HEK293 (cell line): ENCODE data around the gene CC2D1A.
A peak's percentile ranks its signal among the peaks of the same experiment; 100 is the strongest.

ENCODE experiments used
- CTCF ChIA-PET: fragments of 350-600 bp; formaldehyde crosslinking; extraction: SDS; loops from one replicate; lab custom pipeline; 2021; ENCODE audit warnings: antibody characterized with exemption; lab: Yijun Ruan, JAX
- POLR2A ChIA-PET: fragments of 300-600 bp; formaldehyde crosslinking; extraction: SDS; loops from one replicate; lab custom pipeline; 2020; ENCODE audit warnings: antibody characterized with exemption, inconsistent platforms; lab: Yijun Ruan, JAX
- H3K27ac ChIP-seq: fragments of 200-500 bp; sonication (Bioruptor generic); 2 replicates; pipeline ENCODE4 v1.5.1; 2014; ENCODE audit warnings: low read depth, low read length, control low read depth, inconsistent platforms; ENCODE audit errors: extremely low read depth
- H3K36me3 ChIP-seq, 2 experiments: fragments of 200-500 bp in 1 of 2; sonication (Bioruptor generic) in 1 of 2; 1 replicate in 1 of 2; 2 replicates in 1 of 2; pipeline ENCODE4 v1.5.1; 2014 to 2017; ENCODE audit warnings: inconsistent platforms in 2 of 2, low read length in 2 of 2; ENCODE audit not compliant: control insufficient read depth in 2 of 2, insufficient read depth in 1 of 2
- H3K4me1 ChIP-seq: fragments of 200-500 bp; sonication (Bioruptor generic); 2 replicates; pipeline ENCODE4 v1.5.1; 2014; ENCODE audit warnings: mild to moderate bottlenecking, low read length, inconsistent platforms; ENCODE audit not compliant: control insufficient read depth, insufficient read depth
- H3K4me3 ChIP-seq: 2 replicates; pipeline ENCODE4 v1.5.1; 2011; ENCODE audit warnings: low read depth, mild to moderate bottlenecking, control low read depth, low read length, moderate library complexity
- H3K9me3 ChIP-seq: fragments of 200-500 bp; sonication (Bioruptor generic); 2 replicates; pipeline ENCODE4 v1.5.1; 2014; ENCODE audit warnings: low read depth, low read length, inconsistent platforms; ENCODE audit not compliant: control insufficient read depth, insufficient read depth
- EGR2 ChIP-seq: fragments of 450-650 bp; formaldehyde crosslinking; IDR thresholded peaks from 2 replicates; pipeline ENCODE4 v1.5.1; 2016; ENCODE audit warnings: low read depth, missing biosample characterization, missing genetic modification characterization
- ELK4 ChIP-seq: IDR thresholded peaks from 2 replicates; pipeline ENCODE4 v1.6.1; 2011; ENCODE audit warnings: mild to moderate bottlenecking, low read depth, low read length, borderline replicate concordance
- FEZF1 ChIP-seq: fragments of 450-650 bp; formaldehyde crosslinking; IDR thresholded peaks from 2 replicates; pipeline ENCODE4 v1.5.1; 2016; ENCODE audit warnings: missing biosample characterization, missing genetic modification characterization
- GLI2 ChIP-seq: fragments of 450-650 bp; formaldehyde crosslinking; IDR thresholded peaks from 2 replicates; pipeline ENCODE4; 2017; ENCODE audit warnings: missing biosample characterization, missing genetic modification characterization, low read depth, borderline replicate concordance
- HOXC10 ChIP-seq: sonication (generic); formaldehyde crosslinking; IDR thresholded peaks from 2 replicates; pipeline ENCODE4 v1.8.1; 2023; ENCODE audit warnings: mild to moderate bottlenecking, missing genetic modification reagents
- IKZF3 ChIP-seq: fragments of 450-650 bp; IDR thresholded peaks from 2 replicates; pipeline ENCODE4 v1.5.0; 2018; ENCODE audit warnings: missing biosample characterization, mild to moderate bottlenecking, missing genetic modification characterization, moderate library complexity
- INSM2 ChIP-seq: fragments of 450-650 bp; formaldehyde crosslinking; IDR thresholded peaks from 2 replicates; pipeline ENCODE4 v1.5.1; 2016; ENCODE audit warnings: missing biosample characterization, missing genetic modification characterization
- KLF8 ChIP-seq: fragments of 450-650 bp; formaldehyde crosslinking; IDR thresholded peaks from 2 replicates; pipeline ENCODE4 v1.5.1; 2016; ENCODE audit warnings: missing biosample characterization, missing genetic modification characterization
- SALL2 ChIP-seq: fragments of 450-650 bp; formaldehyde crosslinking; IDR thresholded peaks from 2 replicates; pipeline ENCODE4 v1.5.0; 2017; ENCODE audit warnings: missing biosample characterization, mild to moderate bottlenecking, missing genetic modification characterization, borderline replicate concordance
- SP3 ChIP-seq: fragments of 450-650 bp; formaldehyde crosslinking; IDR thresholded peaks from 2 replicates; pipeline ENCODE4 v1.5.1; 2016; ENCODE audit warnings: missing biosample characterization, missing genetic modification characterization
- SP7 ChIP-seq: fragments of 450-650 bp; formaldehyde crosslinking; IDR thresholded peaks from 2 replicates; pipeline ENCODE4 v1.5.1; 2016; ENCODE audit warnings: missing biosample characterization, missing genetic modification characterization
- YY2 ChIP-seq: fragments of 450-650 bp; formaldehyde crosslinking; IDR thresholded peaks from 2 replicates; pipeline ENCODE4 v1.5.1; 2016; ENCODE audit warnings: missing biosample characterization, missing genetic modification characterization
- ZBTB20 ChIP-seq: fragments of 450-650 bp; formaldehyde crosslinking; IDR thresholded peaks from 2 replicates; pipeline ENCODE4 v1.5.1; 2016; ENCODE audit warnings: missing biosample characterization, missing genetic modification characterization
- ZBTB26 ChIP-seq: fragments of 450-650 bp; formaldehyde crosslinking; optimal IDR thresholded peaks from 2 replicates; pipeline ENCODE3; 2016; ENCODE audit warnings: missing biosample characterization, mild to moderate bottlenecking, missing genetic modification characterization
- ZBTB7A ChIP-seq: fragments of 450-650 bp; formaldehyde crosslinking; IDR thresholded peaks from 2 replicates; pipeline ENCODE4 v1.5.1; 2016; ENCODE audit warnings: low read depth, missing biosample characterization, missing genetic modification characterization
- ZBTB8A ChIP-seq: fragments of 450-650 bp; formaldehyde crosslinking; IDR thresholded peaks from 2 replicates; pipeline ENCODE4 v1.5.1; 2016; ENCODE audit warnings: missing biosample characterization, missing genetic modification characterization
- ZNF2 ChIP-seq: fragments of 450-650 bp; formaldehyde crosslinking; IDR thresholded peaks from 2 replicates; pipeline ENCODE4 v1.5.1; 2016; ENCODE audit warnings: missing biosample characterization, missing genetic modification characterization
- ZNF223 ChIP-seq: fragments of 450-650 bp; formaldehyde crosslinking; IDR thresholded peaks from 2 replicates; pipeline ENCODE4 v1.5.1; 2016; ENCODE audit warnings: missing biosample characterization, missing genetic modification characterization
- ZNF24 ChIP-seq: fragments of 450-650 bp; formaldehyde crosslinking; IDR thresholded peaks from 2 replicates; pipeline ENCODE4 v1.5.1; 2016; ENCODE audit warnings: missing biosample characterization, missing genetic modification characterization
- ZNF394 ChIP-seq: fragments of 450-650 bp; formaldehyde crosslinking; IDR thresholded peaks from 2 replicates; pipeline ENCODE4 v1.5.1; 2016; ENCODE audit warnings: missing biosample characterization, missing genetic modification characterization, mild to moderate bottlenecking, moderate library complexity, borderline replicate concordance
- ZNF514 ChIP-seq: fragments of 450-650 bp; formaldehyde crosslinking; IDR thresholded peaks from 2 replicates; pipeline ENCODE4 v1.5.1; 2016; ENCODE audit warnings: missing biosample characterization, missing genetic modification characterization
- ZNF626 ChIP-seq: fragments of 450-650 bp; sonication (Bioruptor Pico); formaldehyde crosslinking; IDR thresholded peaks from 2 replicates; pipeline ENCODE4 v1.5.1; 2018; ENCODE audit warnings: missing biosample characterization, missing genetic modification characterization, inconsistent platforms
- ZNF660 ChIP-seq: fragments of 450-650 bp; IDR thresholded peaks from 2 replicates; pipeline ENCODE4 v1.5.1; 2018; ENCODE audit warnings: missing biosample characterization, mild to moderate bottlenecking, missing genetic modification characterization
- ZNF747 ChIP-seq: fragments of 450-650 bp; formaldehyde crosslinking; IDR thresholded peaks from 2 replicates; pipeline ENCODE4 v1.5.1; 2016; ENCODE audit warnings: missing biosample characterization, missing genetic modification characterization
- ZNF76 ChIP-seq: fragments of 450-650 bp; formaldehyde crosslinking; IDR thresholded peaks from 2 replicates; pipeline ENCODE4; 2016; ENCODE audit warnings: low read depth, missing biosample characterization, missing genetic modification characterization, borderline replicate concordance
- ZNF768 ChIP-seq: fragments of 450-650 bp; formaldehyde crosslinking; IDR thresholded peaks from 2 replicates; pipeline ENCODE4 v1.5.1; 2018; ENCODE audit warnings: missing biosample characterization, mild to moderate bottlenecking, missing genetic modification characterization
- ZSCAN16 ChIP-seq: fragments of 450-650 bp; formaldehyde crosslinking; IDR thresholded peaks from 2 replicates; pipeline ENCODE4 v1.5.1; 2016; ENCODE audit warnings: missing biosample characterization, missing genetic modification characterization
- TF ChIP-seq, protein P1 (sequence below): fragments of 450-650 bp; formaldehyde crosslinking; IDR thresholded peaks from 2 replicates; pipeline ENCODE4 v1.5.1; 2016; ENCODE audit warnings: missing biosample characterization, missing genetic modification characterization
- TF ChIP-seq, protein P2 (sequence below): fragments of 450-650 bp; formaldehyde crosslinking; IDR thresholded peaks from 2 replicates; pipeline ENCODE4 v1.5.1; 2016; ENCODE audit warnings: missing biosample characterization, missing genetic modification characterization

Gene CC2D1A

GRCh38 chr19:13905634-13906520 lies at the start of gene CC2D1A, which contains the start of gene BRME1:
TSS of gene CC2D1A (plus strand) at chr19:13906201. CDS start at chr19:13906442, 241 bp downstream.
TSS of gene BRME1 (minus strand) at chr19:13906117. CDS start at chr19:13904892, 1,225 bp downstream.
- peak within 1 kb of the TSS; percentile 88 for H3K4me3 ChIP-seq
- H3K9me3 ChIP-seq: no peaks in the 10 kb centered on the region
- H3K36me3 ChIP-seq: peaks cover 9 to 19% of the 10 kb centered on the region in 2 experiments; a peak in 2 of 3 replicates
- ChIA-PET POLR2A (interaction anchor here (1.2 to 1.4 kb wide), 2 partner anchors 131 to 167 kb away, joined by 3 to 4 read pairs; partner anchors contain the start of gene MISP3), CTCF (interaction anchor here (0.5 to 2.3 kb wide), 6 partner anchors 8 to 230 kb away, joined by 3 to 7 read pairs (median 3); partner anchors contain the start of gene ASF1B)
- H3K4me1 ChIP-seq: no peaks in the 10 kb centered on the region; the same call in 1 of the 2 replicates
- H3K27ac ChIP-seq: peak within 1 kb of the TSS; percentile 70; the same call in 1 of the 2 replicates
- peak; percentile 81 for TF ChIP-seq ZBTB8A (tag by site-specific recombination)
- no peak for TF ChIP-seq ZNF768 (tag by site-specific recombination)
- TF ChIP-seq ZBTB26 (tag by site-specific recombination): peak; percentile 99
- peak; percentile 54; the same call in 1 of the 2 replicates for TF ChIP-seq ZBTB20 (tag by site-specific recombination)
- TF ChIP-seq ZNF626: no peak
- no peak for TF ChIP-seq ZNF223 (tag by site-specific recombination)
- TF ChIP-seq INSM2 (tag by site-specific recombination): peak; percentile 41; the same call in 1 of the 2 replicates
- no peak for TF ChIP-seq ZSCAN16
- no peak for TF ChIP-seq ZNF514 (tag by site-specific recombination)
- peak; percentile 96 for TF ChIP-seq ZNF76 (tag by site-specific recombination)
- no peak; the same call in 1 of the 2 replicates for TF ChIP-seq YY2 (tag by site-specific recombination)
- TF ChIP-seq SP7 (tag by site-specific recombination): peak; percentile 67; the same call in 1 of the 2 replicates
- TF ChIP-seq ZNF660 (tag by site-specific recombination): no peak
- TF ChIP-seq GLI2 (tag by site-specific recombination): no peak
- peak; percentile 61 for TF ChIP-seq ZNF2 (tag by site-specific recombination)
- TF ChIP-seq, protein P1, sequence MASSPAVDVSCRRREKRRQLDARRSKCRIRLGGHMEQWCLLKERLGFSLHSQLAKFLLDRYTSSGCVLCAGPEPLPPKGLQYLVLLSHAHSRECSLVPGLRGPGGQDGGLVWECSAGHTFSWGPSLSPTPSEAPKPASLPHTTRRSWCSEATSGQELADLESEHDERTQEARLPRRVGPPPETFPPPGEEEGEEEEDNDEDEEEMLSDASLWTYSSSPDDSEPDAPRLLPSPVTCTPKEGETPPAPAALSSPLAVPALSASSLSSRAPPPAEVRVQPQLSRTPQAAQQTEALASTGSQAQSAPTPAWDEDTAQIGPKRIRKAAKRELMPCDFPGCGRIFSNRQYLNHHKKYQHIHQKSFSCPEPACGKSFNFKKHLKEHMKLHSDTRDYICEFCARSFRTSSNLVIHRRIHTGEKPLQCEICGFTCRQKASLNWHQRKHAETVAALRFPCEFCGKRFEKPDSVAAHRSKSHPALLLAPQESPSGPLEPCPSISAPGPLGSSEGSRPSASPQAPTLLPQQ: peak; percentile 81
- 0 out of 2 replicates have a peak, but pooled peaks have one; percentile 88 for TF ChIP-seq HOXC10 (CRISPR knock-in tag)
- TF ChIP-seq, protein P2, sequence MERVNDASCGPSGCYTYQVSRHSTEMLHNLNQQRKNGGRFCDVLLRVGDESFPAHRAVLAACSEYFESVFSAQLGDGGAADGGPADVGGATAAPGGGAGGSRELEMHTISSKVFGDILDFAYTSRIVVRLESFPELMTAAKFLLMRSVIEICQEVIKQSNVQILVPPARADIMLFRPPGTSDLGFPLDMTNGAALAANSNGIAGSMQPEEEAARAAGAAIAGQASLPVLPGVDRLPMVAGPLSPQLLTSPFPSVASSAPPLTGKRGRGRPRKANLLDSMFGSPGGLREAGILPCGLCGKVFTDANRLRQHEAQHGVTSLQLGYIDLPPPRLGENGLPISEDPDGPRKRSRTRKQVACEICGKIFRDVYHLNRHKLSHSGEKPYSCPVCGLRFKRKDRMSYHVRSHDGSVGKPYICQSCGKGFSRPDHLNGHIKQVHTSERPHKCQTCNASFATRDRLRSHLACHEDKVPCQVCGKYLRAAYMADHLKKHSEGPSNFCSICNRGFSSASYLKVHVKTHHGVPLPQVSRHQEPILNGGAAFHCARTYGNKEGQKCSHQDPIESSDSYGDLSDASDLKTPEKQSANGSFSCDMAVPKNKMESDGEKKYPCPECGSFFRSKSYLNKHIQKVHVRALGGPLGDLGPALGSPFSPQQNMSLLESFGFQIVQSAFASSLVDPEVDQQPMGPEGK (tag by site-specific recombination): 0 out of 2 replicates have a peak, but pooled peaks have one; percentile 28
- peak; percentile 53; the same call in 1 of the 2 replicates for TF ChIP-seq IKZF3 (tag by site-specific recombination)
- TF ChIP-seq ZNF394: 0 out of 2 replicates have a peak, but pooled peaks have one; percentile 5
- TF ChIP-seq ZNF24 (tag by site-specific recombination): peak; percentile 69; the same call in 1 of the 2 replicates
- TF ChIP-seq EGR2 (tag by site-specific recombination): peak; percentile 77
- no peak for TF ChIP-seq ZNF747 (tag by site-specific recombination)
- no peak for TF ChIP-seq SALL2 (tag by site-specific recombination)
- TF ChIP-seq FEZF1 (tag by site-specific recombination): 0 out of 2 replicates have a peak, but pooled peaks have one; percentile 11
- TF ChIP-seq ZBTB7A: 0 out of 2 replicates have a peak, but pooled peaks have one; percentile 29
- no peak for TF ChIP-seq ELK4
- TF ChIP-seq KLF8 (tag by site-specific recombination): peak; percentile 87; the same call in 1 of the 2 replicates
- TF ChIP-seq SP3 (tag by site-specific recombination): peak; percentile 93
